Measurements from ENCODE around the gene ARSB.

The ARSB gene

GRCh38 chr5:78794693-78795215 lies 190.4 kb downstream of the ARSB start:
- Histone ChIP-seq H3K27ac (no peak overlapping the region), H3K4me3 (no peak overlapping the region)
- TF ChIP-seq CTCF (IDR thresholded peaks at IDR 0.05): no peak
- DNase-seq (ENCODE audit: low spot score): no peak

GRCh38 chr5:78793907-78794662 lies 191.0 kb downstream of the ARSB start:
- Histone ChIP-seq H3K27ac (no peak overlapping the region), H3K4me3 (no peak overlapping the region)
- DNase-seq (ENCODE audit: low spot score): no peak
- no peak for TF ChIP-seq CTCF (IDR thresholded peaks at IDR 0.05)

- H3K4me3 ChIP-seq: no peak overlapping the region
- no peak for DNase-seq (ENCODE audit: low spot score)
- TF ChIP-seq CTCF (IDR thresholded peaks at IDR 0.05): no peak
These were observed 192.6 kb downstream of the ARSB start for GRCh38 chr5:78792345-78793055.

GRCh38 chr5:78791501-78792100 lies 193.5 kb downstream of the ARSB start:
- no peak overlapping the region for H3K27ac ChIP-seq

More at GRCh38 chr5:78792345-78793055, 192.6 kb downstream of the ARSB start:
- no peak overlapping the region for H3K27ac ChIP-seq

GRCh38 chr5:78787783-78788182 lies 197.3 kb downstream of the ARSB start:
- TF ChIP-seq CTCF (IDR thresholded peaks at IDR 0.05): no peak
- no peak for DNase-seq (ENCODE audit: low spot score)
- Histone ChIP-seq H3K27ac (peak overlapping the region; percentile 4 to 19), H3K4me3 (no peak overlapping the region)

More at GRCh38 chr5:78791501-78792100, 193.5 kb downstream of the ARSB start:
- TF ChIP-seq CTCF (IDR thresholded peaks at IDR 0.05): no peak
- H3K4me3 ChIP-seq: no peak overlapping the region
- no peak for DNase-seq (ENCODE audit: low spot score)

GRCh38 chr5:78785454-78785853 lies 199.7 kb downstream of the ARSB start:
- no peak for DNase-seq (ENCODE audit: low spot score)
- no peak overlapping the region for H3K27ac ChIP-seq
- no peak overlapping the region for H3K4me3 ChIP-seq
- no peak for TF ChIP-seq CTCF (IDR thresholded peaks at IDR 0.05)
